ENCODE measurements around the gene EGLN1.
A peak's percentile ranks its signal among the peaks of the same experiment; 100 is the strongest.

The EGLN1 gene

GRCh38 chr1:231428377-231428776, 6.3 kb upstream of the EGLN1 start:
- H3K4me3 ChIP-seq (ENCODE audit: low read length) = no peak overlapping the region
- DNase-seq (ENCODE audit: low read depth) = no peak
- no peak for TF ChIP-seq CTCF (conservative IDR thresholded peaks at IDR 0.05; ENCODE audit: low read length)

GRCh38 chr1:231424950-231425805, 3.1 kb upstream of the EGLN1 start:
- DNase-seq (ENCODE audit: low read depth) = no peak
- H3K4me3 ChIP-seq (ENCODE audit: low read length) = no peak overlapping the region
- TF ChIP-seq CTCF (conservative IDR thresholded peaks at IDR 0.05; ENCODE audit: low read length) = no peak

- H3K4me3 ChIP-seq (ENCODE audit: low read length) = no peak overlapping the region
- no peak for TF ChIP-seq CTCF (conservative IDR thresholded peaks at IDR 0.05; ENCODE audit: low read length)
- no peak for DNase-seq (ENCODE audit: low read depth)
Observed at GRCh38 chr1:231423648-231424047, 1.6 kb upstream of the EGLN1 start.

GRCh38 chr1:231422798-231423309, 767 bp upstream of the EGLN1 start:
- H3K4me3 ChIP-seq (ENCODE audit: low read length) = peak overlapping the region; percentile 66
- no peak for DNase-seq (ENCODE audit: low read depth)
- no peak for TF ChIP-seq CTCF (conservative IDR thresholded peaks at IDR 0.05; ENCODE audit: low read length)

- no peak for TF ChIP-seq CTCF (conservative IDR thresholded peaks at IDR 0.05; ENCODE audit: low read length)
- DNase-seq (ENCODE audit: low read depth) = peak; percentile 44
- H3K4me3 ChIP-seq (ENCODE audit: low read length) = peak overlapping the region; percentile 83
Observed at GRCh38 chr1:231421546-231421970, 529 bp downstream of the EGLN1 start.

- peak overlapping the region; percentile 83 for H3K4me3 ChIP-seq (ENCODE audit: low read length)
- DNase-seq (ENCODE audit: low read depth) = peak; percentile 35
- no peak for TF ChIP-seq CTCF (conservative IDR thresholded peaks at IDR 0.05; ENCODE audit: low read length)
Observed at GRCh38 chr1:231420959-231421545, 1.0 kb downstream of the EGLN1 start.

Measured in AG10803 (cell line).